GM21367 (cell line): Measurements from ENCODE around the gene ZNF557.

Experiments used
- ATAC-seq: cut with Tn5 transposase; IDR thresholded peaks from one replicate; pipeline ENCODE4 v1.9.1; 2021; ENCODE audit not compliant: unreplicated experiment

Gene ZNF557

GRCh38 chr19:7124782-7125181 is 55.3 kb downstream of the ZNF557 start:
- ATAC-seq: no peak

GRCh38 chr19:7125221-7125620 is 55.7 kb downstream of the ZNF557 start:
- no peak for ATAC-seq

GRCh38 chr19:7126132-7126531 is 56.6 kb downstream of the ZNF557 start:
- no peak for ATAC-seq

- no peak for ATAC-seq
Measured at GRCh38 chr19:7130043-7130442, 60.5 kb downstream of the ZNF557 start.

GRCh38 chr19:7132054-7132453 is 62.6 kb downstream of the ZNF557 start:
- no peak for ATAC-seq

- no peak for ATAC-seq
Measured at GRCh38 chr19:7137120-7137519, 67.6 kb downstream of the ZNF557 start.
